Left forelimb (tissue), 1 donor: Measurements from ENCODE around the gene PLA2G12B.

Experiments used
- DNase-seq: peaks from one replicate; pipeline ENCODE4 v3.0.0-alpha.2; 2018; ENCODE audit warnings: low spot score

The PLA2G12B gene

DNA sequence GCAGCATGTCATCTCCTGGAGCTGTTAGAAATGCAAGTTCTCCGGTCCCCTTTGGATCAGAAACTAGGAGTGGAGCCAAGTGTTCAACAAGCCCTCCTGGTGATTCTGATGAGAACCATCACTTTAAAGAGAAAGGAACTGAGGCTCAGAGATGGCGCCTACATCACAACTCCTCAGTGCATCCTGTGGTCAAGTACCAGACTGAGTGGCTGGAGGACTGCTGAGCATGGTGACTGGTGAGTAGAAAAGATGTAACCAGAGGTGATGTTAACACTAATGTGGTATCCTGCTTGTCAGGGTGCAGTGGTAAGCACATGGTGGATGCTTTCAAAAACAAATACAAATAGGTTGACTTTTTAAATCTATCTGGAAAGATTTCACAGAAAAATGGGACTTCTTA is 64.5 kb downstream of the PLA2G12B start:
- no peak for DNase-seq

DNA sequence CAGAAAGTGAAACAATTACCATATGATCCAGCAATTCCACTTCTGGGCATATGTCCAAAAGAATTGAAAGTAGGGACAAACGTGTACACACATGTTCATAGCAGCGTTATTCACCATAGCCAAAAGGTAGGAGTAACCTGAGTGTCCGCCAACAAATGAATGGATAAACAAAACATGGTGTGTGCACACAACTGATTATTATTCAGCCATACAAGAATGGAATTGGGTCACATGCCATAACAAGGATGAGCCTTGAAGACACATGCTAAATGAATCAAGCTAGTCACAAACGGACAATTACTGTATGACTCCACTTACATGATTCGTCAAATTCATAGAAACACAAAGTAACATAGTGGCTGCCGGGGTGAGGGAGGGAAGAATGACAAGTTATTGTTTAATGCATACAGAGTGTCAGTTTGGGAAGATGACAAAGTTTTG is 65.2 kb downstream of the PLA2G12B start:
- no peak for DNase-seq

DNA sequence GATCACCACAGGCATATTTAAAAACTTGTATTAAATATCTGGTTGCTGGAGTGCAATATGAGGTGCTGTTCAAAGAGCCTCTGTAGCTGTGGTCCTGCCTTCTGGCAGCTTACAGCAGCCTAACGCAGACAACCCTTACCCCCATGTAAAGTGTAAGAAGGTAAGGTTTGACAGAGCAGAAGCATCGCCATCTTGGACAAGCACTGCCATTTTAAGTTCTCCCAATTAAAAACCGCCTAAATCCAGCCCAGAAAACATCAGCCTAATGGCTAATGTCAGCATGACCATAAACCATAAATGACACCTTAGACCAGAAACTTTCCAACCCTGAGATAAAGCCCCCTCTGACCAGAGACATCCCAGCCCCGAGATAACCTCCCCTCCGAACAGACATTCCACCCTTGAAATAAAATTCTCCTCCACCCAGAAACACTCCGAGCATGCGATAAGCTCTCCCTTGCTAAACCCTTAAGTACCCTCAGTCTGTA is 66.4 kb downstream of the PLA2G12B start:
- no peak for DNase-seq

DNA sequence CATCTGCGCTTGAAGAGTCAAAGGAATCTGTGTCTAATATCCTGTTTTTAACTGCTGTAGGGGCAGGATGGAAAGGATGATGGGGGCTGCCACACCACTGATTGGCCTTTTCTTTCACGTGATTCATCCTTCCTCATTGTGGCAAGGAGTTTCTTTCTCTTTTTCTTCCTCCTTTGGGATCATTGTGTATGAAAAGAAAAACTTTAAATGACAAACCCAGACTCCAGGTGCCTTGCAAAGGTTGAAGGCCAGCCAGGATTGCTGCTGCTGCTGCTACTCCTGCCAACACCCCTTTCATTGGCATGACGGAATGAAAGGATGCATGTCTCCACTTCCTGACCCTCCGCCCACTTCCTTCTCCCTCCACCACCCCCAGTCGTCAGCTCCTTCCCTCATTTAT is 67.6 kb downstream of the PLA2G12B start:
- DNase-seq: no peak

DNA sequence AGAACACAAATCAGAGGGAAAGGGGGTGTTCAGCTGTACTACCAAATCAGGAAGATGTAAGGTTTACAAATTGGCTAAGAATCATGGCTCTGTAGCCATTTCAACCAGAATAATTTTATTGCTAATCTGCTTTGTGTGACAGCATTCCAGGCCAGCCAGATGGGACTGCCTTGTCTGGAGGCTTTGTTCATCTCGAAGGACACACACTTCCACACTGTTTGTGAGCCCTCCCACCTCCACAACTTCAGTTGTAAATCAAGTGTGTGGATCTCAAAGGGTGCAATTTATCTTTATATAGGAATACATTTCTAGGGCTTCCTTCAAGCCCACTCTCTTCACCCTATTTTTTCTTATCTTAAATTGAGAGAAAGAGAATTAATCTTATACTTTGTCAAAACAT is 68.0 kb downstream of the PLA2G12B start:
- no peak for DNase-seq

DNA sequence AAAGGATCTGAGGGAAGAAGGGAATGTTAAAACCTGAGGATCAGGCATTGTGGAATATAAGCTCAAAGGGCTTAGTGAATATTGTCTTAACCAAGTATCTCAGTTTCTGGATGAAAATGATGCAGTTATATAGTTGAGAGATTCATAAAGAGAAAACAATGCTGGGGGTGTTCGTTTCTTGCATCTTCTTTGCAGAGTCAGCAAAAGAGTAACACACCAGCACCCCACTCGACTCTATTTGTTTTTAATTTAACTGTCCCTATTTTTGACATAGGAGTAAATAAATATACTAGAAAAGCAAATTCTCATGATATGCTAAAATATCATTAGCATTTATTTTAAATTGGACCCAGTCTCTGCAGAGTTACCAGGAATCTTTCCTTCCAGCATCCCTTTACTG is 68.7 kb downstream of the PLA2G12B start:
- no peak for DNase-seq
